ENCODE data around the gene SORCS2.
"Not testable (repeated sequence)": the region's sequence is repeated elsewhere in the genome, so short reads cannot be mapped to it uniquely, and the experiment has no call there.

The SORCS2 gene

DNA sequence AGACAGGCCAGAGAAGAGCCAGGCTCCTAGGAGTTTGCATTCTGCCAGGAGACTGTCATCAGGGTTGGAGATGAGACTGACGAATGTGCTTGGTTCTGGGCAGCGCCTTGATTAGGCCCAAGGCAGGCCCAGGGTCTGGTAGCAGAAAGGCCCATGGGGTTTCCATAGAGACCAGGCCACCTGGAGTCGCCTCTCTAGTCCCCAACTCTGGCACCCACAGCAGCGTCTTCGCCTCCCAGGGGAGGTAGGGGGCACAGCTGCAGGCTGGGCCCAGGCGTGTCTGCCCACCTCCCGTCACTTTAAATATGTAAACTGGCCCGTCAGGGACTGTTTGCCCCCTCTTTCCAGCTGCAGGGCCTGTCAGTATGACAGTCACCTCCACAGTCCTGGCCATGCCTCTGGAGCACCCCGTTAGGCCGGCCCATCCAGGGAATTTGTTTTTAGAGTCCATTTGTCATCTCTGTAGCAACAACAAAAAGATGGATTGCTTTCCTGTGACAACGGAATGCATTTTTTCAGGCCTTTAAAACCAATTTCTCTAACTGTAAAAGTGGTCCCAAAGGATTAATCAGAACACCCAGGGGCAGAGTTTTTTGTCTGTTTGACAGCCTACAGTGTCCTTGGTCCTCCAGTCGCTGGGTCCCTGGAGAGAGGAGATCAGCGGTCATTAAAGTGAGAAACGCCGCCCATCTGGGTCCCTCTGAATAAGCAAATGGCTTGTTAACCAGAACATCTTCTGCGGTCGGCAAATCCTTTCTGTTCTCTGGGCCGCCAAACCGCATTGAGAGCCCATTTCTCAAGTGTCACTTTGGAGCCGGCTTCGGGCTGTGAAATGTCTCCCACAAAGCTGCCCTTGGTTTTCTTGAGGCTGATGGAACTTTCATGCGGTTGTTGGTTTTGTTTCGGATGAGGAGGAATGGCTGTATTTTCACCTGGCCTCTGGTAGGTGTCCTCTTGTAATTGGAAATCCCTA lies 395.4 kb downstream of the SORCS2 start:
- DNase-seq (ENCODE audit: low read depth), result no peak

DNA sequence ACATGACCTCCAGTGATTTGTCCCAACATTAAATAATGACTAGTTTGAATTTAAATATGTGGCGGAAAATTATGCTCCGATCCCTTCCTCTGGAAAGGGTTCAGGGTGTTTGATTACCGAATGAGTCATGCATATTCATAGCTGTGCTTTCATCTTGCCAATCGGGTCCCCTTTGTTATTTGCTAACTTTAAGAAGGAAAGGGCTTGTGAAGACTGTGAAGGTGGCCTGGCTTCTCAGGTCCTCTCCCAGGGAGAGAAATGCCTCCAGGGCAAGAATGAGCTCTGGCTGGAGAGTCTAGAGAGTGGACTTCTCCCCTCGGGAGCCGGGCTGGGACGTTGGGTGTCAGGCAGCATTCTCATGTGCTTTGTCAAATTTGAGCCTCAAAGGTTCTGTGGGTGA lies 397.9 kb downstream of the SORCS2 start:
- DNase-seq (ENCODE audit: low read depth), result no peak

DNA sequence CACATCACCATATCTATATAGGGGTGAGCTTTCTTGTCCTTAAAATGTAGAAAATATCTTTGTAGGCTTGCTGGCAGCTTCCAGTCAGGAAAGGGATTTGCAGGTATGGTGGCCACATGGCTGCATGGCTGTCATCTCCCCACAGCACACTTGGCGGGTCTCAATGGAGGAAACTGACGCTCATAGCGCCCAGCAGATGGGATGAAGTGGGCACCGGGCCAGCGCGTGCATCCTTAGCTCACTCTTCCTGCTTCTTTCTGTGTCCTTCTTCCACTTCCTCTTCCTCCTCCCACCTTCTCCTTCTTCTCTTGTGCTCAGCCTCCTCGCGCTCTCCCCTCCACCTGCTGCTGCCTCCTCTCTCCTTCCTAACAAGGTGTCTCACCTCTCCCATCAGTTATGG lies 398.6 kb downstream of the SORCS2 start:
- no peak for DNase-seq (ENCODE audit: low read depth)

DNA sequence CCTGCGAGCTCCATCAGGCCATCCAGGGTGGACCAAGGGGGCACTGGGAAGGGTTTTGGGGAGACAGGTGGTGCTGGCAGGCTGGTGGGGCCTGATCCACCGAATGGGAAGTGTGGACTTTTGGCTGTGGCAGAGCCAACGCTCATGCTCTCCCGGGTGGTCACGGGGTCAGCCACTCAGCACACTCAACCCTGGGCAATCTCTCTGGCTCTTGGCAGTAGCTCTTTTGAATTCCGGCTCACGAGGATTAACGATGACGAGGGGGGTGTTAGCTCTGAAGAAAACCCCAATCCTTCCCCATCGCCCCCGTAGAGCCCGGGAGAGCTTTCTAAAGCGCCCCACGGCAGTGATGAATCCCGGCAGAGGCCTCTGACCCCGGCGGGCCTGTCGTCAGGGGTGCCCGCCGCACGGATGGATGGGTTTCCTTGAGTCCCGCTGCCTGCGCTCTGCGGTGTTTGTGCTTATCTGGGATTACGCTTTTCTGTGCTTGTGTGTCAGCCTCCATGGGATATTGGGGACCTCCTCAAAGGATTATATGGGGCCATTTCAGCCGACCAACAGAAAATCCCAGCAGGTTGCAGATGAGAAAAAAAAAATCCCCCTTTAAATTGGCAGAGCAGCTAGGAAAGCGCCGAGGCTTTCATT lies 399.2 kb downstream of the SORCS2 start:
- DNase-seq (ENCODE audit: low read depth), result no peak

DNA sequence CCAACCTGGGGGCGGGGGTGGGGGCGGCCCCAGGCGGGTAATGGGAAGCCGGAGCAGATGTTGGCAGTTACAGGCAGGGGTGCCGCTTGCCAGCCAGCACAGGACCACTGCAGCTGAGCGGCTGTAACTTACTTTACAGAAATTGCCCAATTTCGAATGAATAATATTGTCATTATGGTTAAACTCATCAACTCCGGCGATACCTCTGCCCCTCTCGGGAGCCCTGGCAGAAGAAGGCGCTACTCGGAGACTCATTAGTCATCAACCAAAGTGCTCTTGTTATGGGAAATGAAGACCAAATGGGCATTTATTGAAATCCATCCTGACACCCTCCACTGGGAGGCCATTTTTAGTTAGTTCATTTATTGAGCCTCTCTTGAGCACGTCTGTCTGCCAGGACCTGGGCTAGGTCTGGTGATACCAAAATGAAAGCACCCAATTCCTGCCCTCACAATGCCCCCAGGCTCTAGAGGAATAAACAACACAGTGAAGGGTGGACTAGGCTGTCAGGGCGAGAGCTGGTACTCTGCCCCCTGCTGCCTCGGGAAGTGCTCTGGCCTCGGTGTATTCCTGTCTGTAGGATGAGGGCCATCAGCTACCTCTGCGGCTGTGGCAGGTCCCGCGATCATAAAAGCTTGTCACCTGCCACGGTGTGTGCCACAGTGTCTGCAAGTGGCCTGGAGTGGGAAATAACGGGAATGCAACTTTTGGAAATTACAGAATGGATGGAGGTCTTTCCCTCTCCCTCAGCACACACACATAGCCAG lies 401.5 kb downstream of the SORCS2 start:
- no peak for DNase-seq (ENCODE audit: low read depth)

DNA sequence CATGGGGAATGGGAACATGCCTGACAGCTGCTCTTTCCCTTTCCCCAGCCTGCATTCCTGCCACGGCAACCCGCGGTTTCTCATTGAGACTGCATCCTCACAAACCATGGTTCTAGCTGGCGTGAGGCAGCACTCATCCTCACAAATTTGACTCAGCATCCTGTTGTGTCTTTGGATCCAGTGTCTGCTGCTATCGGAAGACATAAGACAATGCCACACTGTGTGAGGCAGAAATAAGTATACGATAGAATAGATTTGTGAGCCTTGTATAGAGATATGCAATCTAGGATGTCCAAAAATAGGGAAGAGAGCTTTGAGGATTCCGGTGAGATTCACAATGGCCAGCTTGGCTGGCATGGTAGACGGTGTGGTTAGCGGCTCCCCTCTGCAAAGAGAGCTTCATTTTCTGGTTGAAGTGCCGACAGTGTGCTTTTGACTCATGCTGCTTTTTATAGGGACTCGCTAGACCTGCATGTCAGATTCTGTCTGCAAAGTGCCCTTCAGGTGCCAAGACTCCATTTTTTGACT lies 403.7 kb downstream of the SORCS2 start:
- no peak for DNase-seq (ENCODE audit: low read depth)

GRCh38 chr4:7596918-7597606 lies 404.7 kb downstream of the SORCS2 start:
- DNase-seq (ENCODE audit: low read depth), result no peak

- no peak for DNase-seq (ENCODE audit: low read depth)
Measured at GRCh38 chr4:7598939-7599790, 406.8 kb downstream of the SORCS2 start.

- no peak for DNase-seq (ENCODE audit: low read depth)
Measured at GRCh38 chr4:7600247-7600646, 407.9 kb downstream of the SORCS2 start.

DNA sequence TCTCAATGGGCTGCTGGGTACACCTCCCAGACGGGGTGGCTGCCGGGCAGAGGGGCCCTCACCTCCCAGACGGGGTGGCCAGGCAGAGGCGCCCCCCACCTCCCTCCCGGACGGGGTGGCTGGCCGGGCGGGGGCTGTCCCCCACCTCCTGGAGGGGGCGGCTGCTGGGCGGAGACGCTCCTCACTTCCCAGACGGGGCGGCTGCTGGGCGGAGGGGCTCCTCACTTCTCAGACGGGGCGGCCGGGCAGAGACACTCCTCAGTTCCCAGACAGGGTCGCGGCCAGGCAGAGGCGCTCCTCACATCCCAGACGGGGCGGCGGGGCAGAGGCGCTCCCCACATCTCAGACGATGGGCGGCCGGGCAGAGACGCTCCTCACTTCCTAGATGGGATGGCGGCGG lies 409.8 kb downstream of the SORCS2 start:
- DNase-seq (ENCODE audit: low read depth), result not testable (repeated sequence)

GRCh38 chr4:7607156-7607910 lies 415.0 kb downstream of the SORCS2 start:
- DNase-seq (ENCODE audit: low read depth), result no peak

DNA sequence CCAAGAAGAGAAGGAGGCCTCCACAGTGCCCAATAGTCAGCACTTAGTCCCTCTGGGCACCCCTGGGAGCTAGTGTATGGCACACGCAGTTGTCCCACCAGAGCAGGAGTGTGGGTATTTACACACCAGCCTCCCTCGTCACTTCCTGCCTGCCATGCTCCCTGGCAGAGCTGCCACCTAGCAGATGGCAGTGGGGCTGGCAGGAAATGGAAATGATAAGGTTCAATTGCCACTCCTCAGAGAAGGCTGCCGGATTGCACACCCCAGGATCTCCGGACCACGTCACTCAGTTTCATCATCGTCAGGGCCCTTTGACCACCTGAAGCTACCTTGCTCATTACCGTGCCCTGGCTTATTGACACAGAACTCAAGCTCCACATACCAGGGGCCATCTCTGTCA lies 415.7 kb downstream of the SORCS2 start:
- no peak for DNase-seq (ENCODE audit: low read depth)

DNA sequence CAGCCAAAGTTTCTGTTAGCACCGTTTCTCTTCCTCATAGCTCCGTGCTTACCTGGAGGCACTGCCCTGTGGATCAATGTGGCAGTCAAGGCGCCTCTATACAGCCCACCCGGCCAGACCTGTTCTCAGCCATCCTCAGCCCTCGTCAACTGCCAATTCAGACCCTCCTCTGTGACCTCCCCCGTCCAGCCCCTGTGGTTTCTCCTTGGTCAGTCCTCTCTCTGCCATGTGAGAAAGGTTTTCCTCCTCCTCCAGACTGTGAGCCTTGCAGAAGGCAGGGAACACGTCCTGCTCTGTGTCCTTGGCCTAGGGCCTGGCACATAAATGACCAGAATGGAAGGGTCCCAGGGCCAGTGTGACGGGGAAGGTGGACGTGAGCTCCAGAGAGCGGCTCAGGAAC lies 417.0 kb downstream of the SORCS2 start:
- DNase-seq (ENCODE audit: low read depth), result no peak

DNA sequence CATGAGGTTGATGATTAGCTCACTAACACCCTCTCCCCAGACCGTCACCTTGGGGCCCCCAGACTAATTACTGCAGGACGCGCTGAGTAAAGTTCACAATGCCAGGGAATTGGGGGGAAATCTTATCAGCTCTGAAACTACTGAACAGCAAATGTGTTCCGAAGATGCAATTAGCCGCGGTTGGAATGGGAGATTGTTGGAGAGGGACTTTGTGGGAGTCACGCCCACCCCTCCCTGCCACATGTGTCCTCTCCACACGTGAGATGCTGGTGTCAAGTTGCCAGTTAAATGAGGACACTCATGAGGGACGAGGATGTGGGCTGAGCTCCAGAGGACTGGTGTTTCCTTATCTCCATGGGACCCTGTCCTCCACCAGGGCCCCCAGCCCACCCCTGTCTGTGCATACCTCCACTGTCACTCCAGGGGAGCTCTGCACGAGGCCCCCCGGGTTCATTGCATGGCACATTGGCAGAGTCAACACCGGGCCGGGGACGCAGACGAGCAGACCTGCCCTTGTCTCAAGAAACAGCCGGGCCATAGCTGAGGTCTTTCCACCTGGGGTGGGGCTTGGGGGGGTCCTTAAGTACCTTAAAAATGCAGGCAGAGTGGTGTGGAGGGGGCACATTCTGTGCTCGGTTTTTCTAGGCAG lies 417.8 kb downstream of the SORCS2 start:
- no peak for DNase-seq (ENCODE audit: low read depth)

DNA sequence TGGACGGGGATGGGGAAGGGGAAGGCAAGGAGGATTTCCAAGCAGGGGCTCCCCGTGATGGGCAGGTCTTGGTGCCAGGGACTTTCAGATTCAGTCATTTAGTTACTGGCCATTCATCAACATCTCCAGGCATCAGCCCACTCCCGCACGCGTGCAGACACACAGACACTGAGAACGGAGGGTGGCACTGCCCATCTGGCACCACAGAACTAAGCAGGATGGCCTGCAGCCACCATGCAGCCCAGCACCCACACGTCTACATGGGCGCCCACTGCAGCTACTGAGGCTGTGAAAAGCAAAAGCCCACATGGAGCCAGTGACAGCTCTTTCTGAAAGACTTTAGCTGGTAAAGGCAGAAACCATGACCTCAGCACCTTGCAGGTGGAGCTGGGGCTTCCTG lies 418.5 kb downstream of the SORCS2 start:
- DNase-seq (ENCODE audit: low read depth), result no peak

DNA sequence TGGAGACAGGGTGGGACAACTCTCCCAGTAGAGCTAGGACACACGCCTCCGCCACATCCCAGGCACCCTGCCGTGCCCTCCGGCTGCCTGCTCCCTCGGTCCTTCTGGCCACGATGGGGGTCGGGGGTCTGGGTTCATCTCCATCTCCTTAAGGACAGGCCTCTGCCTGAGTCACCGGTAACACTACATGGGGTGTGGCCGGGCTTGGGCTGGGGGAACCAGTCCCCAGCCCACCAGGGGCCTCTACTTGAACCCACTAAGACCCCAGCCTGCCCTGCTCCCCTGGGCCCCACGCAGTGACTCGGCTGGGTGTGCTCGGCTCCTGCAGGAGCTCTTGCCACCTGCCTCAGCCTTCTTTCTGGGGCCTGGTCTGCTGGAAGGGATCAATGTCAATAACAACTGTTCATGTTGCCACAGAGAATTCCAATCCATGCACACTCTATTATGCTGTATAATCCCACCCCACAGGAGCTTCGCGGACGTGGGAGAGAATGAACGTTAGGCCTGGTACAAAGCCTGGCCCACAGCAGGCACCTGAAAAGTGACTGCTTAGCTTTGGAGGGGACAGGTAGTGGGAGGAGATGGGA lies 420.1 kb downstream of the SORCS2 start:
- DNase-seq (ENCODE audit: low read depth), result no peak

- no peak for DNase-seq (ENCODE audit: low read depth)
Measured at GRCh38 chr4:7614350-7614949, 422.1 kb downstream of the SORCS2 start.

GRCh38 chr4:7616193-7616592 lies 423.9 kb downstream of the SORCS2 start:
- no peak for DNase-seq (ENCODE audit: low read depth)

- no peak for DNase-seq (ENCODE audit: low read depth)
Measured at GRCh38 chr4:7618361-7618760, 426.0 kb downstream of the SORCS2 start.
